OCI-LY7 (cell line): ENCODE data around the gene ULBP3. TPM values are rescaled to one million over a fixed set of nuclear protein-coding genes. Genes with fewer than 3 reads are reported as not detected.

Source experiments
- BruUV-seq: library from RNA; stranded (reverse); fragments of 400-500 nt; replicated peaks from 2 replicates; lab custom pipeline; 2021; lab: Mats Ljungman, UMichigan
- CTCF ChIA-PET: fragments of 300-600 bp; sonication (Branson Sonifier 250); formaldehyde crosslinking; loops from one replicate; lab custom pipeline; 2022; ENCODE audit warnings: antibody characterized with exemption; ENCODE audit not compliant: unreplicated experiment; lab: Charles Lee
- POLR2A ChIA-PET: fragments of 300-600 bp; sonication (Branson Sonifier 250); formaldehyde crosslinking; loops from one replicate; lab custom pipeline; 2022; ENCODE audit warnings: antibody characterized with exemption; lab: Charles Lee
- DNase-seq: peaks from one replicate; pipeline ENCODE4 v3.0.0-alpha.2; 2015; ENCODE audit warnings: low spot score
- H2AFZ ChIP-seq: fragments of 200-600 bp; sonication (generic), shearing (Covaris generic); 2 replicates; pipeline ENCODE4 v1.6.1; 2014; ENCODE audit warnings: mild to moderate bottlenecking, antibody characterized with exemption, low read length, moderate library complexity
- H3K27ac ChIP-seq: fragments of 200-600 bp; sonication (generic); 2 replicates; pipeline ENCODE4 v1.5.1; 2014; ENCODE audit warnings: mixed run types, low read depth, mild to moderate bottlenecking, moderate library complexity, low read length, inconsistent platforms; ENCODE audit not compliant: poor library complexity, severe bottlenecking
- H3K36me3 ChIP-seq: fragments of 200-600 bp; sonication (generic); 2 replicates; pipeline ENCODE4 v1.6.1; 2014; ENCODE audit warnings: mild to moderate bottlenecking, antibody characterized with exemption, low read length, moderate library complexity, mixed read lengths; ENCODE audit not compliant: insufficient read depth
- H3K4me1 ChIP-seq: fragments of 200-600 bp; sonication (generic); 2 replicates; pipeline ENCODE4 v1.5.1; 2014; ENCODE audit warnings: mild to moderate bottlenecking, low read length; ENCODE audit not compliant: insufficient read depth, poor library complexity, severe bottlenecking
- H3K4me2 ChIP-seq: fragments of 200-600 bp; sonication (generic); 2 replicates; pipeline ENCODE4 v1.6.1; 2014; ENCODE audit warnings: mild to moderate bottlenecking, low read length
- H3K4me3 ChIP-seq: fragments of 200-600 bp; sonication (generic); 2 replicates; pipeline ENCODE4 v1.5.1; 2014; ENCODE audit warnings: mild to moderate bottlenecking, low read depth, low read length; ENCODE audit not compliant: poor library complexity, severe bottlenecking
- H3K79me2 ChIP-seq: fragments of 200-600 bp; sonication (generic); 2 replicates; pipeline ENCODE4 v1.6.1; 2016; ENCODE audit warnings: low read depth, mild to moderate bottlenecking, low read length, moderate library complexity, mixed read lengths; ENCODE audit not compliant: insufficient read depth
- H3K9me2 ChIP-seq: fragments of 200-600 bp; sonication (generic); 2 replicates; pipeline ENCODE4 v1.6.1; 2016; ENCODE audit warnings: mild to moderate bottlenecking, low read length, mixed read lengths; ENCODE audit not compliant: insufficient read depth
- H3K9me3 ChIP-seq: fragments of 200-600 bp; sonication (generic); 2 replicates; pipeline ENCODE4 v1.6.1; 2014; ENCODE audit warnings: mild to moderate bottlenecking, mixed run types, low read length, mixed read lengths
- H4K20me1 ChIP-seq: fragments of 200-600 bp; sonication (generic); 2 replicates; pipeline ENCODE4 v1.6.1; 2014; ENCODE audit warnings: mild to moderate bottlenecking, antibody characterized with exemption, low read length, moderate library complexity, mixed read lengths; ENCODE audit not compliant: insufficient read depth
- EZH2phosphoT487 ChIP-seq: fragments of 200-600 bp; sonication (generic); IDR thresholded peaks from 2 replicates; pipeline ENCODE4 v1.6.1; 2018; ENCODE audit warnings: low read depth, borderline replicate concordance, mild to moderate bottlenecking, mixed run types, antibody characterized with exemption, low read length, moderate library complexity, mixed read lengths
- intact Hi-C: fragments of 100-400 bp; cut with micrococcal nuclease; formaldehyde crosslinking; loops from one replicate; pipeline ENCODE4 v1.10.0; 2022; ENCODE audit not compliant: unreplicated experiment
- total RNA-seq, 2 experiments: library from RNA; depleted of rRNA in 1 of 2; stranded (reverse); fragments of >200 nt in 1 of 2; shearing (Covaris generic) in 1 of 2; gene quantifications; 2 replicates each; pipeline ENCODE4 v1.2.3, GENCODE V29; 2014 to 2022
- TF ChIP-seq, protein P1 (sequence below): fragments of 200-600 bp; sonication (generic); conservative IDR thresholded peaks from 2 replicates; pipeline ENCODE4 v1.5.1; 2014; ENCODE audit warnings: mild to moderate bottlenecking, antibody characterized with exemption, low read length, moderate library complexity, mixed read lengths

ULBP3 gene
- total RNA-seq, 2 experiments from 2014 or later = 3.5 to 4.3 TPM

DNA sequence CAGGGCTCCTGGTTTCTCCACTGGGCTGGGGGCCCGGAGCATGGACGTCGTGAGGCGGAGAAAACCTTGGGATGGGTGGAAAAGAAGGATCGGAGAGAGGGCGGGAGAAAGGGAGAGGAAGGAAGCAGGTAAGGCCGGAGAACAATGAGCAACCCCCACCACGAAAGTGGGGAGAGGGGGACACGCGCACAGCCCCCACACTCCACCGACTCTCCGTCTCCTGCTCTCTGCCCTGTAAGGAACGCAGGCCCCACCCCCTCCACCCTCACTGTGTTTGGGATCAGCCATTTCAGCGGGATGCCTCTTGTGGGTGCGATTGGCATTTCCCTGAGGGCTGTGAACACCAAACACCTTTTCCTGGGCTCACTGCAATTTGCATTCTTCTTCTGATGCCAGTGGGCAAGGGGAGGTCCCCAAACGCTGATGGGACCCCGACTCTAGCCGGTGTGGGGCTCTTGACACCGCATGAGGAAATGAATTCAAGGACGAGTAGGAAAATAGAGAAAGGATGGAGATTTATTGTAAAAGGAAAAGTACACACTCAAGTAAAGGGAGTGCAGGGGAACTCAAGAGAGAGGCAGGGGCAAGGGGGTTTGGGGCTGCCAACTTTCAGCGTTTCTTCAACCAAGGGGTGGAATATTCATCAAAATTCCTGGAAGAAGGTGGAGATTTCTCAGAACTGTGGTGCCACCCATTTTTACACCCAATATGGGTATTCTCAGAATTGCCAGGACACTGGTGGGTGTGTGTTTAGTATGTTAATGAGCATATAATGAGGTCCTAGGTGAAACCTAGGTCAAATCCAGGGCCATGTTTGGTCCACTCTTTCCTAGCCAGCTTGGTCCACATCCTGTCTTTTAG, 30.5 kb downstream of the ULBP3 start:
- no TSS peak for BruUV-seq

DNA sequence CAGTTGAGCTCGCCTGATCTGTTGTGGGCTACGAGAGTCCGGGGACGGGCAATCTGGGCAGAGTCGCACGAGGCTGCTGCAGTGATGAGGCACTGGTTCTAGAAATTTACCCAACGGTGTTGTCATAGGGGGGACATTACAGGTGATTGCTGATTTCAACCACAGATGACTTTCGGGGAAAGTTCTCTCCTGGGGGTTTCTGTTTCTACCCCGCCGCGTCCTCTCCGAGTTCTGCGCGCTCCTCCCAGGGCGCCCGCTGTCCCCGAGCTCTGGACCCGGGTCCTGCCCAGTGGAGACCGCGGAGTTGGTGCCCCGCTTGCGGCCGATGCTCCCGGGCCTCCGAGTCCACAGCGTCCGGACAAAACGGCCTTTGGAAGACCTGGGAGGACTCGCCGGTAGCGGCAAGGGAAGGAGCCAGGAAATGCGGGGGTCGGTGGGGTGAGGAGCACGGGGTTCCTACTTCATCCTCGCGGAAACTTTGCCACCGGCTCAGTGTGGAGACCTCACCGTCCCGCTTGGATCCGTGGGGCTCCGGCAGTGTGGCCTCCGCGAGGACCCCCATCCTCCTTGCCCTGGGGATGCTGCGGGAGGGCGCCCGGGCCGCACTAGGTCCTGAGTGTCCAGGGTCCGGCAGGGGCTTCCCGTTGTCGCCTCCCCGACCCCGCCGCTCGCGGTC, 31.3 kb downstream of the ULBP3 start:
- no peaks in the 10 kb centered on the region for H3K9me2 ChIP-seq
- intact Hi-C loops = no loop called here
- no peak for TF ChIP-seq EZH2phosphoT487
- TF ChIP-seq, protein P1, sequence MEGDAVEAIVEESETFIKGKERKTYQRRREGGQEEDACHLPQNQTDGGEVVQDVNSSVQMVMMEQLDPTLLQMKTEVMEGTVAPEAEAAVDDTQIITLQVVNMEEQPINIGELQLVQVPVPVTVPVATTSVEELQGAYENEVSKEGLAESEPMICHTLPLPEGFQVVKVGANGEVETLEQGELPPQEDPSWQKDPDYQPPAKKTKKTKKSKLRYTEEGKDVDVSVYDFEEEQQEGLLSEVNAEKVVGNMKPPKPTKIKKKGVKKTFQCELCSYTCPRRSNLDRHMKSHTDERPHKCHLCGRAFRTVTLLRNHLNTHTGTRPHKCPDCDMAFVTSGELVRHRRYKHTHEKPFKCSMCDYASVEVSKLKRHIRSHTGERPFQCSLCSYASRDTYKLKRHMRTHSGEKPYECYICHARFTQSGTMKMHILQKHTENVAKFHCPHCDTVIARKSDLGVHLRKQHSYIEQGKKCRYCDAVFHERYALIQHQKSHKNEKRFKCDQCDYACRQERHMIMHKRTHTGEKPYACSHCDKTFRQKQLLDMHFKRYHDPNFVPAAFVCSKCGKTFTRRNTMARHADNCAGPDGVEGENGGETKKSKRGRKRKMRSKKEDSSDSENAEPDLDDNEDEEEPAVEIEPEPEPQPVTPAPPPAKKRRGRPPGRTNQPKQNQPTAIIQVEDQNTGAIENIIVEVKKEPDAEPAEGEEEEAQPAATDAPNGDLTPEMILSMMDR = no peak
- no peaks in the 10 kb centered on the region for H3K36me3 ChIP-seq
- no peak for DNase-seq
- BruUV-seq = no TSS peak
- H3K4me3 ChIP-seq = no peak overlapping the region
- POLR2A ChIA-PET = interaction anchor here (0.6 kb wide), 1 partner anchor 490 kb away, joined by 3 read pairs; no protein-coding TSS in a partner anchor
- H4K20me1 ChIP-seq = no peaks in the 10 kb centered on the region
- no peak overlapping the region for H3K27ac ChIP-seq
- H3K79me2 ChIP-seq = no peaks in the 10 kb centered on the region
- no peaks in the 10 kb centered on the region for H3K9me3 ChIP-seq
- CTCF ChIA-PET = no interaction called here
- H3K4me2 ChIP-seq = no peak overlapping the region
- no peak overlapping the region for H2AFZ ChIP-seq
- H3K4me1 ChIP-seq = no peaks in the 10 kb centered on the region

More for the DNA sequence above, 30.5 kb downstream of the ULBP3 start:
- Histone ChIP-seq H3K9me3 (no peaks in the 10 kb centered on the region), H3K4me3 (no peak overlapping the region), H2AFZ (no peak overlapping the region), H3K9me2 (no peaks in the 10 kb centered on the region), H3K4me2 (no peak overlapping the region), H4K20me1 (no peaks in the 10 kb centered on the region), H3K4me1 (no peaks in the 10 kb centered on the region), H3K27ac (no peak overlapping the region), H3K79me2 (no peaks in the 10 kb centered on the region), H3K36me3 (no peaks in the 10 kb centered on the region)
- intact Hi-C loops = no loop called here
- CTCF ChIA-PET = no interaction called here
- TF ChIP-seq, protein P1 = no peak
- TF ChIP-seq EZH2phosphoT487 = no peak
- POLR2A ChIA-PET = no interaction called here
- DNase-seq = no peak
